A673 (cell line): ENCODE data around the gene BTBD8. TPM values are rescaled to one million over a fixed set of nuclear protein-coding genes. Genes with fewer than 3 reads are reported as not detected.
A peak's percentile ranks its signal among the peaks of the same experiment; 100 is the strongest.
"Not testable (repeated sequence)": the region's sequence is repeated elsewhere in the genome, so short reads cannot be mapped to it uniquely, and the experiment has no call there.

ENCODE experiments used
- BruUV-seq: library from RNA; stranded (reverse); fragments of 400-500 nt; replicated peaks from 2 replicates; lab custom pipeline; 2021; lab: Mats Ljungman, UMichigan
- CTCF ChIA-PET: fragments of 300-600 bp; sonication (Branson Sonifier 250); formaldehyde crosslinking; loops from one replicate; lab custom pipeline; 2022; ENCODE audit warnings: antibody characterized with exemption; lab: Charles Lee
- POLR2A ChIA-PET: fragments of 300-600 bp; sonication (Branson Sonifier 250); formaldehyde crosslinking; loops from one replicate; lab custom pipeline; 2022; ENCODE audit warnings: antibody characterized with exemption; ENCODE audit not compliant: low non-redundant PET; lab: Charles Lee
- DNase-seq: peaks from one replicate; pipeline ENCODE4 v3.0.0-alpha.2; 2015; ENCODE audit warnings: low spot score
- H3K27ac ChIP-seq: fragments of 200-600 bp; sonication (generic); 2 replicates; pipeline ENCODE4 v1.5.1; 2016; ENCODE audit warnings: mixed run types, low read depth, mild to moderate bottlenecking, mixed read lengths, antibody characterized with exemption, low read length; ENCODE audit not compliant: poor library complexity, severe bottlenecking
- H3K27me3 ChIP-seq: fragments of 200-600 bp; sonication (generic); replicated peaks from 2 replicates; pipeline ENCODE4 v1.6.1; 2017; ENCODE audit warnings: mixed run types, low read depth, mild to moderate bottlenecking, mixed read lengths, antibody characterized with exemption, low read length; ENCODE audit not compliant: insufficient read depth, poor library complexity
- H3K36me3 ChIP-seq: fragments of 200-600 bp; sonication (generic); 2 replicates; pipeline ENCODE4 v1.6.1; 2016; ENCODE audit warnings: mixed run types, mild to moderate bottlenecking, mixed read lengths, antibody characterized with exemption, low read length; ENCODE audit not compliant: insufficient read depth, poor library complexity, severe bottlenecking
- H3K4me1 ChIP-seq: fragments of 200-600 bp; sonication (generic); 2 replicates; pipeline ENCODE4 v1.6.1; 2017; ENCODE audit warnings: mixed run types, mild to moderate bottlenecking, mixed read lengths, antibody characterized with exemption, low read length; ENCODE audit not compliant: insufficient read depth, poor library complexity, severe bottlenecking
- H3K4me3 ChIP-seq: fragments of 200-600 bp; sonication (generic); 2 replicates; pipeline ENCODE4 v1.5.1; 2016; ENCODE audit warnings: low read depth, mixed run types, mild to moderate bottlenecking, mixed read lengths, low read length; ENCODE audit not compliant: poor library complexity, severe bottlenecking
- H3K9me3 ChIP-seq: fragments of 200-600 bp; sonication (generic); 2 replicates; pipeline ENCODE4 v1.6.1; 2016; ENCODE audit warnings: mixed run types, low read depth, mild to moderate bottlenecking, mixed read lengths, antibody characterized with exemption, low read length; ENCODE audit not compliant: poor library complexity, severe bottlenecking
- EZH2 ChIP-seq: fragments of 200-600 bp; sonication (generic); IDR thresholded peaks from 2 replicates; pipeline ENCODE4 v1.6.1; 2017; ENCODE audit warnings: borderline replicate concordance, low read depth, mild to moderate bottlenecking, mixed read lengths, antibody characterized with exemption, low read length; ENCODE audit not compliant: poor library complexity, severe bottlenecking
- intact Hi-C: fragments of 100-400 bp; cut with micrococcal nuclease; formaldehyde crosslinking; loops from one replicate; pipeline ENCODE4 v1.10.0; 2022; ENCODE audit not compliant: unreplicated experiment
- total RNA-seq: library from RNA; stranded (reverse); gene quantifications from 2 replicates; pipeline ENCODE4 v1.2.3, GENCODE V29; 2021
- TF ChIP-seq, protein P1 (sequence below): fragments of 300-800, 200-600 bp; sonication (generic); conservative IDR thresholded peaks from 2 replicates; pipeline ENCODE4 v1.5.1; 2017; ENCODE audit warnings: low read depth, mild to moderate bottlenecking, antibody characterized with exemption, low read length, moderate library complexity, mixed read lengths

Gene BTBD8
- total RNA-seq, 1 experiment from 2014 or later, result 1.4 TPM

DNA sequence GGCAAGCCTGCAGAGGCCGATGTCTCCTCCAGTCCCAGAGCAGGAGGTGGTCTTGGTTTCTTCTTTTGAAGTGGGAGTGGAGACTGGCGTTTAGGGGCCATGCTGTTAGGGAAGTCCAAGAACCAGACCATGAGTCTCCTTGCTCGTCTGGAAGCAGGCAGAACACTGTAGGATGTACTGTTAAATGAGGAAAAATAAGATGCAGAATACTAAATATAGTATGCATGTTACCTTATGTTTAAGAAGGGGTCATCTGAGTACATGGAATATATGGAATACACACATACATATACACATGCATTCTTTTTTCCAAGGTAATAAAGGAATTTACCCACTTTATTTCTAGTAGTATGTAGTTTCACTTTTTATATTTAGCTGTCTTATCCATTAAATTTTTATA is 4.8 kb upstream of the BTBD8 start, which contains the start of gene SETSIP:
Gene SETSIP, minus strand, starts transcription at position 101 of the 400 bp plus-strand sequence. Its CDS starts 0 bp downstream, at position 101.
- Histone ChIP-seq H3K4me1 (no peaks in the 10 kb centered on the region), H3K9me3 (no peaks in the 10 kb centered on the region), H3K4me3 (no peak within 1 kb of the TSS), H3K36me3 (no peaks in the 10 kb centered on the region), H3K27ac (no peak within 1 kb of the TSS), H3K27me3 (no peaks in the 10 kb centered on the region)
- BruUV-seq, result no TSS peak
- intact Hi-C loops, result no loop called here
- POLR2A ChIA-PET, result no interaction called here
- DNase-seq, result no peak
- CTCF ChIA-PET, result no interaction called here
- TF ChIP-seq EZH2, result no peak
- TF ChIP-seq, protein P1, sequence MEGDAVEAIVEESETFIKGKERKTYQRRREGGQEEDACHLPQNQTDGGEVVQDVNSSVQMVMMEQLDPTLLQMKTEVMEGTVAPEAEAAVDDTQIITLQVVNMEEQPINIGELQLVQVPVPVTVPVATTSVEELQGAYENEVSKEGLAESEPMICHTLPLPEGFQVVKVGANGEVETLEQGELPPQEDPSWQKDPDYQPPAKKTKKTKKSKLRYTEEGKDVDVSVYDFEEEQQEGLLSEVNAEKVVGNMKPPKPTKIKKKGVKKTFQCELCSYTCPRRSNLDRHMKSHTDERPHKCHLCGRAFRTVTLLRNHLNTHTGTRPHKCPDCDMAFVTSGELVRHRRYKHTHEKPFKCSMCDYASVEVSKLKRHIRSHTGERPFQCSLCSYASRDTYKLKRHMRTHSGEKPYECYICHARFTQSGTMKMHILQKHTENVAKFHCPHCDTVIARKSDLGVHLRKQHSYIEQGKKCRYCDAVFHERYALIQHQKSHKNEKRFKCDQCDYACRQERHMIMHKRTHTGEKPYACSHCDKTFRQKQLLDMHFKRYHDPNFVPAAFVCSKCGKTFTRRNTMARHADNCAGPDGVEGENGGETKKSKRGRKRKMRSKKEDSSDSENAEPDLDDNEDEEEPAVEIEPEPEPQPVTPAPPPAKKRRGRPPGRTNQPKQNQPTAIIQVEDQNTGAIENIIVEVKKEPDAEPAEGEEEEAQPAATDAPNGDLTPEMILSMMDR, result no peak

DNA sequence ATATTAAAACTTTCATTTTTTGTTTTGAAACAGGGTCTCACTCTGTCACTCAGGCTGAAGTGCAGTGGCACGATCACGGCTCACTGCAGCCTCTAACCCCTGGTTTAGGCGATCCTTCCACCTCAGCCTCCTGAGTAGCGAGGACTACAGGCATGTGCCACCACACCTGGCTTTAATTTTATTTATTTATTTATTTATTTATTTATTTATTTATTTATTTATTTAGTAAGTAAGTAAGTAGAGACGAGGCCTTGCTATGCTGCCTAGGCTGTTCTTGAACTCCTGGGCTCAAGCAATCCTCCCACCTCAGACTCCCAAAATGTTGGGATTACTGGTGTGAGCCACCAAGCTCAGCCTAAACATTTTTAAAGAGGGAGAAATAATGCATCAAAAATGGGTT is 3.8 kb upstream of the BTBD8 start:
- TF ChIP-seq EZH2, result no peak
- TF ChIP-seq, protein P1, result no peak
- Histone ChIP-seq H3K27me3 (no peaks in the 10 kb centered on the region), H3K9me3 (no peaks in the 10 kb centered on the region), H3K4me3 (no peak overlapping the region), H3K4me1 (no peaks in the 10 kb centered on the region), H3K36me3 (no peaks in the 10 kb centered on the region), H3K27ac (no peak overlapping the region)
- no TSS peak for BruUV-seq
- intact Hi-C loops, result no loop called here
- CTCF ChIA-PET, result no interaction called here
- DNase-seq, result no peak
- POLR2A ChIA-PET, result no interaction called here

DNA sequence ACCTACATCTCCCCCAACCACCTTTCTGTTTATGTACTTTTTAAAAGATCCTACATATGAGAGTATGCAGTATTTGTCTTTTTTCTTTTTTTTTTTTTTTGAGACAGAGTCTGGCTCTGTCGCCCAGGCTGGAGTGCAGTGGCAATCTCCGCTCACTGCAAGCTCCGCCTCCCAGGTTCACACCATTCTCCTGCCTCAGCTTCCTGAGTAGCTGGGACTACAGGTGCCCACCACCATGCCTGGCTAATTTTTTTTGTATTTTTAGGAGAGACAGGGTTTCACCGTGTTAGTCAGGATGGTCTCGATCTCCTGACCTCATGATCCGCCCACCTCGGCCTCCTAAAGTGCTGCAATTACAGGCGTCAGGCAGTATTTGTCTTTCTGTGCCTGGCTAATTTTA is 2.1 kb upstream of the BTBD8 start:
- H3K4me1 ChIP-seq, H3K4me3 ChIP-seq, H3K9me3 ChIP-seq, BruUV-seq, intact Hi-C loops, H3K36me3 ChIP-seq, CTCF ChIA-PET, H3K27ac ChIP-seq, POLR2A ChIA-PET, H3K27me3 ChIP-seq, DNase-seq: not testable (repeated sequence)

DNA sequence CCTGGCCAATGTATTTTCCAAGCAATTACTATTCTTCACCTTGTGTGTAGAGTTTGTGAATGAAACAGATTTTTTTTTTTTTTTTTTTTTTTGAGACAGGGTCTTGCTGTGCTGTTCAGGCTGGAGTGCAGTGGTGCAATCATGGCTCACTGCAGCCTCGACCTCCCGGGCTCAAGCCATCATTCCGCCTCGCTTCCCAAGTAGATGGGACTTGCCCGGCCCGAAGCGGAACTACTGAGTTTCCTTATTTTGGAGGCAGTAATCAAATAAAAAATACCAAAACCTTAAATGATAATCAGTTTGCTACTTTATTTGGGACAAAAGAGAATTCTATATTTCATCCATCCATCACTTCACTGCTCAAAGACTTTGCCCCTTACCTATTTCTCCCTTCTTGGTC is 704 bp upstream of the BTBD8 start:
- H3K36me3 ChIP-seq, result no peaks in the 10 kb centered on the region
- H3K4me3 ChIP-seq, result peak overlapping the region; percentile 62
- no peaks in the 10 kb centered on the region for H3K4me1 ChIP-seq
- ChIA-PET POLR2A (no interaction called here), CTCF (no interaction called here)
- intact Hi-C loops, result no loop called here
- no peaks in the 10 kb centered on the region for H3K9me3 ChIP-seq
- DNase-seq, result no peak
- H3K27me3 ChIP-seq, result no peaks in the 10 kb centered on the region
- TF ChIP-seq, protein P1, result no peak
- no peak for TF ChIP-seq EZH2
- no peak overlapping the region for H3K27ac ChIP-seq
- no TSS peak for BruUV-seq
